Measurements from ENCODE around the gene RITA1. TPM values are rescaled to one million over a fixed set of nuclear protein-coding genes. Genes with fewer than 3 reads are reported as not detected.

Gene RITA1
- total and polyA plus RNA-seq, 2 donors (not counting 3 experiments of a cell fraction or from before 2014, with no cell fraction given): 20.7 to 21.3 TPM

DNA sequence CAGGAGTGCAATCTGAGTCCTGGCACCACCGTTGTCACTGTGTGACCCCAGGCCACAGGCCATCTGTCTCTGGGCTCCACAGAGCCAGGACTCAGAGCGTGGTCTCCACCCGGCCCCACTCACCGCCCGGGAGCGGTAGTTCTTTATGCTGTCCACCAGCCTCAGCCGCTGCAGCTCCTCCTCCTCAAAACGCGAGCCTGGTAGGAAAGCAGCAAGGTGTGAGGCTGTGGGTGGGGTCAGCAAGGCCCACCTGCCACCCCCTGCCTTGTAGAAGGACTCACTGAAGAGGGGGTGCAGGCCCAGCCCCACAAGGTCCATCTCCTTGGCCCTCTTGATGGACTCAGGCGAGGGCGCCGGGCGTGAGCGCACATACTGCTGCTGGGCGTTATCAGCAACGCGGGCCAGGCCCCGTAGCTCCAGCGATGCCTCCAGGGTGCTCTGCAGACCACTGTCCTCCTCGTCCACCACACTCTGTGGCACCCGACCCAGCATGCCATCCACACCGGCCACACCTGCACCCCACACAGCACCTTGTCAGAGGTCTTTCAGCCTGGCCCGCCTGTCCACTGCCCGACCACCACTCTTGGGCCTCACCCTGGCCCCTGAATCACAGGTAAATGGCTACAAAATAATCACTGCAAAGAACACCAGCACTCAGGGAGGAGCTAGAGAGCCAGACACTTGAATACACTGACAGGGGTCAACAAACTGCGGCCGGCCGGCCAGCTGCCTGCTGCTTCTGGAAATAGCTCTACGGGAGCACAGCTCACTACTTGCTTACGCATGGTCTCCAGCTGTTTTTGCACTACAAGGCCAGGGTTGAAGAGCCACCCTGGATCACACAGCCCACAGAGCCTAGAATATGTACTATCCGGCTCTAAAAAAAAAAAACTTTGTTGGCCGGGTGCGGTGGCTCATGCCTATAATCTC, 19.7 kb upstream of the RITA1 start:
- intact Hi-C loops (cut with micrococcal nuclease): no loop called here
- POLR2A ChIA-PET: no interaction called here
- FAIRE-seq: no peak

More for the DNA sequence above, 19.7 kb upstream of the RITA1 start:
- CTCF ChIA-PET: interaction anchor here (1.3 to 4.3 kb wide), 5 partner anchors 8 to 173 kb away, joined by 3 to 17 read pairs (median 11); no protein-coding TSS in a partner anchor
- H3K27me3 ChIP-seq (ENCODE audit: control insufficient read depth in 2 of 2, insufficient read depth in 2 of 2, low read length in 2 of 2): no peaks in the 10 kb centered on the region
- H3K4me3 ChIP-seq (replicated peaks in 1 of 3; ENCODE audit: insufficient read depth in 1 of 3, low read depth in 1 of 3, low read length in 3 of 3): no peak overlapping the region
- no peak for TF ChIP-seq JUN (IDR thresholded peaks at IDR 0.05; ENCODE audit: borderline replicate concordance, insufficient read depth, insufficient read length, low read depth)
- TF ChIP-seq MYC (IDR thresholded peaks at IDR 0.05; ENCODE audit: low read depth, low read length): no peak
- no peak for TF ChIP-seq FOS (IDR thresholded peaks at IDR 0.05; ENCODE audit: borderline replicate concordance, insufficient read depth, low read length)
- TF ChIP-seq, protein P1, sequence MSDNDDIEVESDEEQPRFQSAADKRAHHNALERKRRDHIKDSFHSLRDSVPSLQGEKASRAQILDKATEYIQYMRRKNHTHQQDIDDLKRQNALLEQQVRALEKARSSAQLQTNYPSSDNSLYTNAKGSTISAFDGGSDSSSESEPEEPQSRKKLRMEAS (IDR thresholded peaks at IDR 0.05; ENCODE audit: insufficient read depth, insufficient read length): no peak
- TF ChIP-seq EZH2 (IDR thresholded peaks at IDR 0.05; ENCODE audit: borderline replicate concordance, low read depth, low read length, severe bottlenecking): no peak
- TF ChIP-seq, protein P2, sequence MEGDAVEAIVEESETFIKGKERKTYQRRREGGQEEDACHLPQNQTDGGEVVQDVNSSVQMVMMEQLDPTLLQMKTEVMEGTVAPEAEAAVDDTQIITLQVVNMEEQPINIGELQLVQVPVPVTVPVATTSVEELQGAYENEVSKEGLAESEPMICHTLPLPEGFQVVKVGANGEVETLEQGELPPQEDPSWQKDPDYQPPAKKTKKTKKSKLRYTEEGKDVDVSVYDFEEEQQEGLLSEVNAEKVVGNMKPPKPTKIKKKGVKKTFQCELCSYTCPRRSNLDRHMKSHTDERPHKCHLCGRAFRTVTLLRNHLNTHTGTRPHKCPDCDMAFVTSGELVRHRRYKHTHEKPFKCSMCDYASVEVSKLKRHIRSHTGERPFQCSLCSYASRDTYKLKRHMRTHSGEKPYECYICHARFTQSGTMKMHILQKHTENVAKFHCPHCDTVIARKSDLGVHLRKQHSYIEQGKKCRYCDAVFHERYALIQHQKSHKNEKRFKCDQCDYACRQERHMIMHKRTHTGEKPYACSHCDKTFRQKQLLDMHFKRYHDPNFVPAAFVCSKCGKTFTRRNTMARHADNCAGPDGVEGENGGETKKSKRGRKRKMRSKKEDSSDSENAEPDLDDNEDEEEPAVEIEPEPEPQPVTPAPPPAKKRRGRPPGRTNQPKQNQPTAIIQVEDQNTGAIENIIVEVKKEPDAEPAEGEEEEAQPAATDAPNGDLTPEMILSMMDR (IDR thresholded peaks at IDR 0.05; ENCODE audit: extremely low read depth in 1 of 2, insufficient read depth in 1 of 2, low read depth in 1 of 2, low read length in 2 of 2): no peak
- TF ChIP-seq POLR2A (IDR thresholded peaks at IDR 0.05; ENCODE audit: low read depth, low read length): no peak
- TF ChIP-seq POLR2AphosphoS5 (IDR thresholded peaks at IDR 0.05; ENCODE audit: insufficient read depth, low read depth, low read length): no peak
- TF ChIP-seq GATA2 (IDR thresholded peaks at IDR 0.05; ENCODE audit: insufficient read depth, insufficient read length, low read depth, low read length): no peak
- no peak overlapping the region for H3K9ac ChIP-seq (replicated peaks; ENCODE audit: extremely low read depth, insufficient read depth, low read length)
- dilution Hi-C loops (cut with MboI; ENCODE audit: extremely low pct_ligation_motif_present, low sequenced_read_pairs): no loop called here
- no peak for DNase-seq (ENCODE audit: low read depth, low spot score)
- H3K27ac ChIP-seq (ENCODE audit: insufficient read depth, low read depth, low read length): no peak overlapping the region
- H2AFZ ChIP-seq (ENCODE audit: low read depth, low read length): no peak overlapping the region
- no peaks in the 10 kb centered on the region for H3K9me3 ChIP-seq (replicated peaks; ENCODE audit: control insufficient read depth, insufficient read depth, low read length)
- no peaks in the 10 kb centered on the region for H3K9me1 ChIP-seq (replicated peaks; ENCODE audit: control insufficient read depth, extremely low read depth, insufficient read depth, low read length)
- H4K20me1 ChIP-seq (replicated peaks; ENCODE audit: control insufficient read depth, extremely low read depth, insufficient read depth, low read length): no peaks in the 10 kb centered on the region
- BruUV-seq (replicated peaks): no TSS peak
- H3K36me3 ChIP-seq (ENCODE audit: control insufficient read depth in 2 of 2, extremely low read depth in 1 of 2, insufficient read depth in 2 of 2, low read length in 2 of 2): peaks cover 10 to 40% of the 10 kb centered on the region in 2 experiments
- no peaks in the 10 kb centered on the region for H3K4me1 ChIP-seq (ENCODE audit: control insufficient read depth, extremely low read depth, insufficient read depth, low read length)
- H3K79me2 ChIP-seq (ENCODE audit: control insufficient read depth, insufficient read depth, low read length): no peaks in the 10 kb centered on the region
- H3K4me2 ChIP-seq (ENCODE audit: insufficient read depth, low read length): no peak overlapping the region
